EH (cell line): ENCODE data around the gene TINCR.
"Not testable (repeated sequence)": the region's sequence is repeated elsewhere in the genome, so short reads cannot be mapped to it uniquely, and the experiment has no call there.

Source experiments
- DNase-seq: peaks from one replicate; pipeline ENCODE4 v3.0.0-alpha.2; 2015; ENCODE audit warnings: low read depth

The TINCR gene

DNA sequence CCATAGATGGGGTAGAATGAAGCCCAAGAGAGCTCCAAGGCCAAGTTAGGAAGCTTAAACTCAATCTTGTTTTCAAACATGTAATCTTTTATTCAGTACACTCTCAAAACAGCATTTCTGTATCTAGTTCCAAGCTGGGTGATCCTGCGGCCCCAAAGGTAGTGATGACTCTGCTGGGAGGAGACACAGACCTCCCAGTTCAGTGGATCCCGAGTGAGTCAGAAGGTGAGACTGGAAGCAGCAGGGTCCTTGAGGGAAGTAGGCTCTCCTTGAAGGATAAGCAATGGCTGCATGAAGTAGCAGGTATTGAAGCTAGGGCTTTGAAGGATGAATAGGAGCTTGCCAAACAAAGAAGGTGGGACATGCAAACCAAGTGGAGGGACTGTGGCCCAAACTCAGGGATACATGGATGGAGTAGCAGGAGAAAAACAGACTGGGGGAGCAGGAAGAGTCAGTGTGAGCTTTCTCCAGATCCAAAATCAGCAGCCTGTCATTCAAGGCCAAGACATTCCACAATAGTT lies 9.6 kb downstream of the TINCR start:
- DNase-seq: no peak

DNA sequence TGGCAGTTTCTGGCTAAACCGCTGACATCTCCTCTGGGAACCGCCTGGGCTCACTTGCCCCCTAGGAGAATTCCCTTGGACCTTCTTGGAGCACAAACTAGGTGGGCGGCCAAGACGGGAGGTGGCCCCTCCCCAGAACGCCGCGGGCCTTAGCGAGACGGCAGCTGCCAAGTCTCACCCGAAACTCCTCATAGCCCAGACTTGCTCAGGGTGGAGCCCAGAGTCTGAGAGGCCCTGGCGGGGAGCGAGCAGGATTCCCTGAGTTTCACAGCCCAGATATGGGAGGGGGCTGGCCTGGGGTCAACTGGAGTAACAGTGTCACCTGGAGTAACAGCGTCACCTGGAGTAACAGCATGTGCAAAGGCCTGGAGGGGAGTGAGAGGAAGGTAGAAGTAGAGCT lies 10.1 kb downstream of the TINCR start:
- no peak for DNase-seq

DNA sequence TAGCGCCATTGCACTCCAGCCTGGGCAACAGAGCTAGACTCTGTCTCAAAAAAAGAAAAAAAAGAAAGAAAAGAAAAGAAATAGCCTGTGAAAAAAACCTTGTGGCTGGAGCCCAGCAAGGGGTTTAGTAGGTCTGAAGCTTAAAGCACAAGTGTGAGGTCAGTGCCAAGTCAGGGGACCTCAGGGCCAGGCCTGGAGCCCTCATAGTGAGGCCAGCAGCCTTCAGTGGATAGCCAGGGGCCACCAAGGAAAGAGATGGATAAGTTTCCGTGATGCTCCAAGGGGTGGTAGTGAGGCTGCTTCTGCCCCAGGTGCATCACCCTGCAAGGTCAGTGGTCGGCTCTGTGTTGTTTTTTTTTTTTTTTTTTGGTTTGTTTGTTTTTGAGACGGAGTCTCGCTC lies 12.9 kb downstream of the TINCR start:
- no peak for DNase-seq

DNA sequence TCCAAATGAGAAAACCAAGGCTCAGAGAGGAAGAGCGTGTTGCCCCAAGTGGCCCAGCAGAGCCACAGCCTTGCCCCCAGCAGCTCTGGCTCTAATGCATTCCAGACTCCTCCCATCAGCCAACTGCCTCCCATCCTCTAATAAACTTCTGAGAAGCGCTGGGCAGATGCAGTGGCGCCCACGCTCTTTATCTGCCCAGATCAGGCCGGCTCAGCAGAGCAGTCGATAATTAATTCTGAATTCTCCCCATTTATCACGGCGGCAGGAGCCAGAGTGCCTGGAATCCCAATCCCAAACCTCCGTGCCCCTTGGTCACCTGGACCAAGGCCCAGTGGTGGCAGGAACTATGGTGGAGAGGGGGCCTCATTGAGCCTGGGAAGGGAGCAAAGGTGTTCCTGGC lies 13.9 kb downstream of the TINCR start:
- DNase-seq: no peak

DNA sequence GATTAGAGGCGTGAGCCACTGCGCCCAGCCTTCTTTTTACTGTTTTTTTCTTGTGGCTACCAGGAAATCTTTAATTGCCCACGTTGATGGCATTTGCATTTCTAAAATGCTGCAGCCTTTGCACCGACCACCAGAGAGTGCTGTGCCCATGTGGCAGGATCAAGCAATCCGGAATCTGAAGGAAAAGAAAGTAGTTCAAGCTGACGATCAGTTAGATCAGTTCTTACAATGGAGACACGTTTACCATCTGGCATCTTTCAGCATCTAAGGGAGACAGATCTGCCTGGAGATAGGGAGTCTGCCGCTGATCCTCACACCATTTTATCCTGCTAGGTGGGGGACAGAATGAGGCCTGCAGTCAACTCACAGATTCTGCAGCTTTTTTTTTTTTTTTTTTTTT lies 19.9 kb downstream of the TINCR start:
- peak; percentile 56 for DNase-seq

DNA sequence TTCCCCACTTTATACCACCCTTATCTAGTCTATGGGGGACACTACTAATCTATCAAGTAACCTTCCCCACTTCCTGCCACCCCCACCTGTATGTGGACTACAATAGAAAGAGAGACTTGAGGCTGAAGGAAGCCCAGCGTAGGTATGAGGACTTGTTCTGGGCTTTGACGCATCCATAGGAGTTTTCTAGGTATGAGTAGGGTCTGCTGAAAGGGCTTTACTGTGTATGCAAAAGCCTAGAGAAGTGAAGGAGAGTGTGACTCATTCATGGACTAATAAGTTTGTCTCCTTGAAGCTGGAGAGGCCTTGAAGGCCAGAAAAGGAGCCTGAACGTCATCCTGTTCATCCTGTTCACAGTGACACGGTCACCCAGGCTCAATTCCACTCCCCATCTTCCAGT lies 21.8 kb downstream of the TINCR start:
- no peak for DNase-seq

DNA sequence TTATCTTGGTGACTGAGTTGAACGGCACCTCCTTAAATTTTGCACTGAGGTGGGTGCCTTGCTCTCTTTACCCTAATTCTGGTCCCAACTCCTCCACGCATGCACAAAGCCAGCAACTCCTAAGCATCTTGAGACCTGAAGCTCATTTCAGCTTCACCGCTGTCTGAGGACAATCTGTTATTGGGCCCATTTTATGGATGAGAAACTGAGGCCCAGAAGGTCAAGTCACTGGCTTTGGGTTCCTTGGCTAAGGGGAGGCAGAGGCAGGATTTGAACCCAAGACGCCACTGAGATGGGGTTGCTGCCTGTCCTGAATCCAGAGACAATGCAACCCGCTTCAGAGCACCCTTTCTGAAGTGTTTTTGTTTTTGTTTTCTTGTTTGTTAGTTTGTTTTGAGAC lies 22.7 kb downstream of the TINCR start:
- DNase-seq: no peak

DNA sequence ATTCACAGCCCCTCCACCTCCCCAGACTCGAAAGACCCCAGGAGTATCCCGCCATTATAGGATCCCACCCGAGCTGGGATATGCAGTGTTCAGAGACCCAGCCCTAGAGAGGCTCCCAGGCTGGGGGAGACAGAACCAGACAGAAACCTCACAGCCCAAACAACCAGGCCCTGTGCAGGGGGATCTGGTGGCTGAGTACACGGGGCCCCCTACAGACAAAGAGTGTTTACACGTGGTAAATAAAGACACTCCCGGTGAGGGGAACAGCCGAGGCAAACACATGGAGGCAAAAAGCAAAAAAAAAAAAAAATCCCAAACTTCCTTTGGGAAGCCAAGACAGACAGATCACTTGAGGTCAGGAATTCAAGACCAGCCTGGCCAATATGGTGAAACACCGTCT lies 25.1 kb downstream of the TINCR start:
- no peak for DNase-seq

DNA sequence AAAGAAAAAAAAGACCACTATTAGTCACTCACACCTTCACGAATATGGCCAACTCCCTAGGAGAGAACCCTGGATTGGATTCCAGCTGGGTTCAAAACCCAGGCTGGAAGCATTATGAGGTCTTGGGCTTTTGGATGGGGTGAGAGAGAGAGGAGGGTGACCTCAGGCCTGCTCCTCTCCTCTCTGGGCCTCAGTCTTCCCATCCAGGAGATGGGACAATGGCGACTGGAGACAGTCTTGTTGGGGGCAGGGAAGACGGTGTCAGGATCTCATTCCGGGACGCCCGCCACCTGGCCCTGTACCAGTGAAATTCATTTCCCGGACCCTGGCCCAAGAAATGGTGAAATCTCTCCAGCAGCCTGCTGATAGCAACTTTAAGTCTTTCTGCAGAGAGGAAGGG lies 26.3 kb downstream of the TINCR start:
- DNase-seq: no peak

DNA sequence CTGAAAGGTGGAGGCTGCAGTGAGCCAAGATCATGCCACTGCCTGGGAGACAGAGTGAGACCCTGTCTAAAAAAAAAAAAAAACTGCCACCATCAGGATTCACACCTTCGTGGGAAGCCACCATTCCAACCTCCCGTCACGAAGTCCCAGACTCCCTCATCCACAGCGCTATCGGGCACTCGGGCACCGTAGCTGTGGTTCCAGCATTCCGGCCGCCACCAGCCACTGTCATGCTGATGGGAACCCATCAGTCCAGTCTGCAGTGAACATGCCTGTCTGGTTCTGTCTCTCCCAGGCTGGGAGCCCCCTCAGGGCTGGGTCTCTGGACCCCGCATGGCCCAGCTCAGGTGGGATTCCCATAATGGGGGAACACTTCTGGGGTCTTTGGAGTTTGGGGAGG lies 27.5 kb downstream of the TINCR start:
- no peak for DNase-seq

DNA sequence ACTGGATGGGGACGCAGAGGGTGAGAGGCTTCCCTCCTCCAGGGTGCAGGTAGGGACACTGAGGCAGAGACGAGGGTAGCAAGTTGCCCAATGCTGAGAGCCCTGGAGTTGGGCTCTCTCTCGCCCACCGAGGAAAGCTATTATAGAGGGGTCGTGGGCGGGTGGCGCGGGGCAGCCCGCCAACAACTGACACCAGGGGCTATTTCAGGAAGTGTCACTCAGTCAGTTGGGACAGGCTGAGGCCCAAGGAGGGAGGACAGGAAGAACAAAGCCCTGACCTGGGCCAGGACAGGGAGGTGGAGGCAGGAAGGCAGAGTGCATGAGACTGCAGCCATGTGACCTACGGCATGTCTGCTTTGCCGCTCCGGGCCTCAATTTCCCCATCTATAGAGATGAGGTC lies 29.9 kb downstream of the TINCR start:
- no peak for DNase-seq

DNA sequence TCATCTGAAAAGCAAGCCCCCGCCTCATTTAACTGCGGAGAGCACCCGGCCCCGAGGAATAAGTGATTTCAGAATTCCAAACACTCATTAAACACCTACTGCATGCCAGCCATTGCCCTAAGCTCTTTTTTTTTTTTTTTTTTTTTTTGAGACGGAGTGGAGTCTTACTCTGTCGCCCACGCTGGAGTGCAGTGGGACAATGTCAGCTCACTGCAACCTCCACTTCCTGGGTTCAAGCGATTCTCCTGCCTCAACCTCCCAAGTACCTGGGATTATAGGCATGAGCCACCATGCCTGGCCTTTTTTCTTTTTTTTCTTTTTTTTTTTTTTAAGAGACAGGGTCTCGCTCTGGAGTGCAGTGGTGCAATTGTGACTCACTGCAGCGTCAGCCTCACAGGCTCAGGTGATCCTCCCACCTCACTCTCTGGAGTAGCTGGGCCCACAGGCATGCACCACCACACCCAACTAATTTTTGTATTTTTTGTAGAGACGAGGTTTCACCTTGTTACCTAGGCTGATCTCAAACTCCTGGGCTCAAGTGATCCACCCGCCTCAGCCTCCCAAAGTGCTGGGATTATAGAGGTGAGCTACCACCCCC lies 30.7 kb downstream of the TINCR start:
- not testable (repeated sequence) for DNase-seq

DNA sequence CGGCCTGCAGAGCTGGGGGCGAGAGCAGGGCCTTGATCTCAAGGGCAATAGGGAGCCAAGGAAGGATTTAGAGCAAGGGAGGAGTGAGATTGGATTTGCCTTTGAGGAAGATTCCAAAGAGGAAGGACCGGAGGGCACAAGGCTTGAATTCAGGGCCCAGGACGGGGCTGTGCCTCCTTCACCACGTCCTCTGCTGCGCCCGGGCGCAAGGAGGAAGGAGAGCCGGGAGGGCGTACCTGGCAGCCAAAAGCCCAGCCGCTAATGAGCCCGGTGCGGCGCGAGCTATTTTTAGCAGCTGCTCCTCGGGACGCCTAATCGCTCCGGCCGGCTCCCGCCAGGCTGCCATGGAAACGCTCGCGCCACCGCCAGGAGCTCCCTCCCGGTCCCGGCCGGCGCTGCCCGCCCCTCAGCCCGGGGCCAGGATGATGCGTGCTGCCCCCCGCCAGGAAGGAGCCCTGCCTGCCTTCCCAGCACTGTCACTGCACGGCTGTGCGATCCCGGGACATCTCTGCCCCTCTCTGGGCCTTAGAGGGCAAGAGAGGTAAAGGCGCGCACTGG lies 31.3 kb downstream of the TINCR start:
- peak; percentile 67 for DNase-seq

DNA sequence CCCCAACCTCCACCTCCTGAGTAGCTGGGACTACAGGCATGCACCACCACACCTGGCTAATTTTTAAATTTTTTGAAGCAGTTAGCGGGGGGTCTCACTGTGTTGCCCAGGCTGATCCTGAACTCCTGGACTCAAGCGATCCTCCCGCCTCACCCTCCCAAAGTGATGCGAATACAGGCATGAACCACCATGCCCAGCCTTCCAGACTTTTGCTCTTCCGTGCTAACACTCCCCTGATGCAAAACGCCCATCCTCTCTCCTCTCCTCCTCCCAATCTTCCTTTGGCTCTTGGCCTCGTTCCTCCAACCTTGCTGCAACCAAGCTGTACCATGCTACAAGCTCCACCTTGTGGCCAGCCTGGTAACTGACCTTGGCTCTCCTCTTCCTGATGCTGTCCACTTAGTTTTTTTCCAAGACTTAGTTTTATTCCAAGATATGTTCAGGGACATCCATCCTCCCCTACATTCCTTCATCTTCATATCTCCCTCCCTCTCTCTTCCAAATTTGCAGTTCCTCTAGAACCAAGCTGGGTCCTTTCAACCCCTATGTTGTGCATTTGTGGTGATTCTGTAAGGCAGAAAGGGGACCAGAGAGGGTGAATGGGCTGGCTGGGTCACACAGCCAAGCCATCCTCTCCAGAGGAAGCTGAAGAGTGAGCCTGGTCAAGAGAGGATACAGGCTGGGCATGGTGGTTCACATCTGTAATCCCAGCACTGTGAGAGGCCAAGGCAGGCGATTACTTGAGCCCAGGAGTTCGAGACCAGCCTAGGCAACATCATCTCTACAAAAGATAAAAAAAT lies 32.8 kb downstream of the TINCR start:
- no peak for DNase-seq

DNA sequence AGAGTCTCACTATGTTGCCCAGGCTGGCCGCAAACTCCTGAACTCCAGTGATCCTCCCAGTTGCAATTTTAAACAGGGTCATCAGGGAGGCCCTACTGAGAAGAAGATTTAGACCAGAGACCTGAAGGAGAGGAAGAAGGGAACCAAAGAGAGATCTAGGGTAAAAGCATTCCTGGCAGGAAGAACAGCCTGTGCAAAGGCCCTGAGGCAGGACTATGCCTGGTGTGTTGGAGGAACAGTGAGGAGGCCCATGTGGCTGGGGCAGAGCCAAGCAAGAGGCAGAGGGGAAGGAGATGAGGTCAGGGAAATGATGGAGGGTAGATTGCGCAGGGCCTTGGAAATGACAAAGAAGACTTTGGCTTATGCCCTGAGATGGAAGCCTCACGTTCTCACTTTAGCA lies 34.5 kb downstream of the TINCR start:
- no peak for DNase-seq

DNA sequence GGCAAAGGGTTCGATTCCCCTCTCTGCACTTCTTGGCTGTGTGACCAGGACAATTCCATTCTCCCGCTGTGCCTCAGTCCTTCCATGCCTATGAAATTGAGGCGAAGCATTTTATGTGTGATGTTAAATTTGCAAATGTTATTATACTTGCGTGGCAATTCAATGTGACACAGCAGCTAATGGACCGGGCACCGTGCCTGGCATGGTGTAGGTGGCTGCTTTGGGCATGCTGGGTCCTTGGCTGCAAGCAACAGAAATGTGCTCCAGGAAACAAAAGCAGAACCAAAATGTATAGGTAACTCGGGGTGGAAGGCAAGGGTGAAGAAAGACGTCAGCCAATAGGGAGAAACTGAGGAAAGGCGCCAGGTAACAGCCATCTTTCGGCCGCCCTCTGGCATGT lies 37.1 kb downstream of the TINCR start:
- no peak for DNase-seq

DNA sequence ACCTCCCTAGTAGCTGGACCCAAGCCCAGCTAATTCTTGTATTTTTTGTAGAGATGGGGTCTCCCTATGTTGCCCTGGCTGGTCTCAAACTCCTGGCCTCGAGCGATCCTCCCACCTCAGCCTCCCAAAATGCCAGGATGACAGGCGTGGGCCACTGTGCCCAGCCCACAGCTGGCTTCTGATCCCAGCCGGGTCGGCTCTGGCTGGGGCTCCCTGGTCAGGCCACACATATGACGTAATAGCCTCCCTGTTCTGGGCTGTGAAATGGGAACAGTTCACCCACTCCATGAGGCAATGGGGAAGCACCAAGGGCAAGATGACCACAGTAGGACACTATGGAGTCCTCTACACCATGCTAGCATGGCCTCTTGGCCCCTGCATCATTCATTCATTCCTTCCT lies 41.1 kb downstream of the TINCR start:
- DNase-seq: no peak

DNA sequence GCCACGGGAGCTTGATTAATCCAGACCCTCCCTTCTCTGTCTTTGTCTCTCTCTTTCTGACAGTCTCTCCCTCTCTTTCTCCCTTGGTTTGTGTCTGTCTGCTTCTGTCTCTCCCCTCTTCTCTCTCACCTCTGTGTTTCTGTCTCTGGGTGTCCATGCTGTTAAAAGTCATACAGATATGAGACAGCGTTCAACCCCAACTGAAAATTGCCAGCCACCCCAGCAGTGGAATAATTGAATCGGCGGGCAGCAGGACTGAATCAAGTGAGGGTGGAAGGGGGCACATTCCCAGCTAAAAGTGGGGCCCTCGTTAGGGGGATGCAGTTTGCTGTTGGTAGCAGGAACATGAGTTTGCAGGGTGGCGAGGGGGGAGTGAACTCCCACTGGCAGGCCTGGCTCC lies 43.7 kb downstream of the TINCR start:
- DNase-seq: no peak

DNA sequence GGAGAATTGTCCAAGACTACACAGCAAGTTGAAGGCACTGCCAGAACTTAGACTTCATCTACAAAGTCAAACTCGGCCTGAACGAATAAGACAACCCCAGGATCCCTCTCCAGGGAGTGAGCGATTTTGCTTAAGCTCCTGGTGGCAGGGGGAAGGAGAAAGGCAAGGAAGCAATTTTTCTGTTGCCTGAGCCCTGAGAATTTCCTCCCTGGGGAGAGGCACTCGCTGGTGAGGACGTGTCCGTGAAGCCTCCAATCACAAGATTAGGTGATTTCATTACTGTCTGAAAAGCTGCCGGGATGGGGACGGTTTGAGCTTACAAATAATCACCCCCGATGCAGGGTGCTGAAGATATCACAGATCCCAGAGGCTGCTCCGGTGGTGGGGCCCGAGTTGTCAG lies 45.6 kb downstream of the TINCR start:
- DNase-seq: no peak

DNA sequence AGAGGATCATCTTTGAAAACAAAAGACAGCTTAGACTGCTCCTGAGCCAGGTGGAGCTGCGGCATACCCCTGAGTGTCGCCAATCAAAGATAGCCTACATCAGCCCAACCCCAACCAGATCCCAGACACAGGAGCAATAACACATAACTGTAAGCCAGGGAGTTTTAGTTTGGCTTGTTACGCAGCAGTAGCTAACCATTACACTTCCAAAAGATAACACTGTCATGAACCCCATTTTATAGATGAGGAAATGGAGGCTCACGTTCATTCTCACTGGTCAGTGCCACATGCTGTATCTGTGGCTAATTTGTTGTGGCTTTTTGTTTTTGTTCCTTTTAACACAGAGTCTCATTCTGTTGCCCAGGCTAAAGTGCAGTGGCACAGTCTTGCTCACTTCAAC lies 47.3 kb downstream of the TINCR start:
- DNase-seq: no peak

DNA sequence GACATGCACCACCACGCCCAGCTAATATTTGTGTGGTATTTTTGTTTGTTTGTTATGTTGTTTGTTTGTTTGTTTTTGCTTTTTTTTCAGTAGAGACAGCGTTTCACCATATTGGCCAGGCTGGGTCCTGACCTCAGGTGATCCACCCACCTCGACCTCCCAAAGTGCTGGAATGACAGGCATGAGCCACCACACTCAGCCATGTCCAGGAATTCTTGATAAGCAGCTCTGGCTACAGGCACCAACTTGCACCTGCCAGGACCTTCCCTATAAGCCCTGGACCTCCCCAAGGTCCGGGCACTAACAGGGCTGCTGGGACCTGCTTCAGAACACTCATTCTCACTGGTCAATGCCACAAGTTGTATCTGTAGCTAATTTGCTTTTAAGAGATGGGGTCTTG lies 48.7 kb downstream of the TINCR start:
- no peak for DNase-seq

DNA sequence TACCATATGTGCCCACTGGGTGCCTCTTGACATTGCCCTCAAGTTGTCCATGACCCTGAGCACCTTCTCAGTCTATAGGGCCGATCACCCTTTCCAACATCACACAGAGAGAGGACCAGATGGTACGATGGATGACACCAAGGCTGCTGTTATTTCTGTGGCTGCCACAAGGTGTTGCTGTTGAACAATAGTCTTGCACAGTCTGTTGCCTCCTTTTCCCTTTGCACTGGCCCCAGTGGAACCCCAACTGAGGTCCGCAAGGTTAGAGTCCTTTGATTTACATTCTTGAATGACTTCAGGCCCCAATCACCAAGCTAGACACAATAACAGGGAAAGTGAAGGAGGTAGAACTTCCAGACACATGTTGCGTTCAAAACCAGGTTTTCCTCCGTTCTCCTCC lies 52.0 kb downstream of the TINCR start:
- DNase-seq: no peak

DNA sequence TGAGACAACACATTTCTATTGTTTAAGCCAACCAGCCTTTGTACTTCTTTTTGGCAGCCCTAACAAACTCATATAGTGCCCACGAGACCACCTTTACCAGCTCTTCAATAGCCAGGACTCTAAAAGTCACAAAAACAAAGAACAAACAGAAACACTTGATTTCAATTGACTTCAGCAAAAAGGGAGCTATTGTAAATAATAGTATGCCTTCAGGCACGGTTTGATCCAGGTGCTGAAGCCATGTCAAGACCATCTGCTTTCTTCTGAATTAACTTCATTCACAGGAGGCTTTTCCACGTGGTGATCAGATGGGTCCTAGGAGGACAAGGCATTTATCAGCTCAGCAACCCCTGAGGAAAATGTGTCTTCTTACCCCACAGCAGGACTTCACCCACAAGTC lies 53.8 kb downstream of the TINCR start:
- DNase-seq: no peak

DNA sequence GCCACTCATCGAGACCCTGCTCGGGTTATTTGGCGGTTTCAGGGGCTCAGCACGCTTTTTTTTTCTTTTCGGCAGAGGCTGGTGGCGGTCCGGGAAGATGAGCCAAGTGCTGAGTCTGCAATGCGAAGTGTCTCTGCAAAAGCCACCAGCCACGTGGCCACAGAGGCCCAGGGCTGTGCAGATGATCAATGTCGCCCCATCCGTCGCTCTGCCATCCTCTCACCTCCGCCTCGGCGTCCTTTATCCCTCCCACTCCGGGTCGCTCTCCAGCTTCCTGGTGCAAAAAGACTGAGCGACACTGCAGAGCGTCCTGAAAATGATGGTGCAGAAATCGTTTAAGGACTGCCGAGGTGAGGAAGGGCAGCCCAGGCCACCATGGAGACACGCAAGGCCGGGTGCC lies 55.0 kb downstream of the TINCR start:
- DNase-seq: no peak
